SH-SY5Y (cell line): ENCODE data around the gene LTBP2.

ENCODE experiments used
- GATA2 ChIP-seq: IDR thresholded peaks from 2 replicates; pipeline ENCODE4 v1.6.1; 2011; ENCODE audit warnings: mild to moderate bottlenecking, low read depth, low read length
- GATA3 ChIP-seq: IDR thresholded peaks from 2 replicates; pipeline ENCODE4 v1.6.1; 2011; ENCODE audit warnings: low read depth, mild to moderate bottlenecking, low read length, moderate library complexity

GRCh38 chr14:74508844-74509428 is 103.1 kb downstream of the LTBP2 start:
- TF ChIP-seq GATA2 = no peak
- TF ChIP-seq GATA3 = no peak
